HG02938 (cell line): Measurements from ENCODE around the gene TNP2.
A peak's percentile ranks its signal among the peaks of the same experiment; 100 is the strongest.
"Not testable (repeated sequence)": the region's sequence is repeated elsewhere in the genome, so short reads cannot be mapped to it uniquely, and the experiment has no call there.

Experiments used
- ATAC-seq: cut with Tn5 transposase; IDR thresholded peaks from one replicate; pipeline ENCODE4 v1.9.1; 2021; ENCODE audit warnings: mild to moderate bottlenecking, moderate library complexity; ENCODE audit not compliant: unreplicated experiment

The TNP2 gene

DNA sequence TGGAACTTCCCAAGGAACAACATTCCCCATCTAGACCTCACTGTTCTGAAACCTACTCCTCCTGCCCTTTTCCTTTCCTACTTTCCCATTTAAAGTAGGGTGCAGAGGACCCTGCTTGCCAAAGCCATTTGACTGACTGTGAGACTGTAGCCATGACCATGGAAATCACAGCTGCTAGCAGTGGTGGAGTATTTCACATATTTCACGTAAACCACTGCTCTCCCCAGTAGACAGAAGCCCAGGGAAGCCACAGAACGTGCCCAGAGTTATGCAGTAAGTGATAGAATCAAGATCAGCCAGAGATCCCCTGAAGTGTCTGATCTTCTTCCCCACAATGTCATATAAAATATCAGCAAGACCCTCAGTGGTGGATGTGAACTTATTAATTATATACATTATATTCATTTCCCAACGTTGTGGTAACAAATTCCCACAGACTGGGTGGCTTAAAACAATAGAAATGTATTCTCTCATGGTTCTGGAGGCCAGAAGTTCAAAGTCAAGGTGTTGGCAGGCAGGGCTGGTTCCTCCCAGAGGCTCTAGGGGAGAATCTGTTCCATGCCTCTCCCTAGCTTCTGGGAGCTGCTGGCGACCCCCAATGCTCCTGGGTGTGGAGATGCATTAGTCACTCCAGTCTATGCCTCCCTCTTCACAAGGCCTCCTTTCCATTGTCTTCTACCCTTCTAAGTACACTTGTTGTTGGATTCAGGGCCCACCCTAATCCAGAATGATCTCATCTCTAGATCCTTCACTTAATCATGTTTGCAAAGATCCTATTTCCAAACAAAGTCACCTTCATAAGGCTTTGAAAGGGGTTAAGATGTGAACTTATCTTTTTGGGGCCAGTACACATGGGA lies 32.7 kb upstream of the TNP2 start:
- no peak for ATAC-seq

DNA sequence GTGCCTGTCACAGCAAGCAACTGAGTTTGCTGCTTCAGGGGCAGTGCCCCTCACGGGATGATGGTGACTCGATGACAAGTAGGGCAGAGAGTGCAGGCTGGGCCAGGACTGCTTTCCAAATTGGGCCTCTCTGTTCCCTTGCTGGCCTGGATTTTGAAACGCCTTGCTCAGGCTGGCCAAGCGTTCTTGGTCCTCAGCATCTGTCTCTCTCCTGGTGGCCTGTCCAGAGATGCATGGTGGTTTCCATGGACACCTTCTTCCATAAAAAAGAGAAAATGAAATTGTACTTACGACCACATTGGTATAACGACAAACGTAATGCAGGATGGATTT lies 31.4 kb upstream of the TNP2 start:
- no peak for ATAC-seq

DNA sequence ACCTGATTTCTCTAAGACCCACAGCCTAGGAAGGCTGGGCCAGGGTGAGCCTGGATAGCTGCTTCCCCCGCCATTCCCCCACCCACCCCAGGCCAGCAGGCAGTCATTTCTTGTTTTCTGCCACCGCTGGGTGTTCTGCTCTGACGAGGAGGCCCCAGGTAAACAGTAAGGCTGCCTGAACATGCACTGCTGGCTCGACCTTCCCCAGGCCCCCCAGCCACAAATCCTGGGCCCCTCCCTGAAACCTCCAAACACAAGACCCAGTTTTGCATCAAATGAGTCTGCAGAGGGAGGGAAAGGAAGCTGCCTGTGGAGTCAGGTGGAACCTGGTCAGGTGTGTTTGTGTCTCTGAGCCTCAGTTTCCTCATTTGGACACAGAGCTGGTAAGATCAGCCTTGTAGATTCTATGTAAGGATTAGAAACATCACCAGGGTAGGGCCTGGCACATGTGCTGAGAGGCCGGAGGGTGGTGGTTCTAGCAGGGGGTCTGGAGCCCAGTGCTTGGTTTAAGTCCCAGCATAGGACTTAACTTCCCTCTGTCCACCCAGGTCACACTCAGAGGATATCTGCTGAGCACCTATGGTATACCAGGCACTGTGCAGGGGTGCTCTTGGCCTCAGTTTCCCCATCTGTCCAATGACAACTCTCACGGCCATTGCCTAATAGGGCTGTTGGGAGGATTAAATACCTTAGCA lies 30.9 kb upstream of the TNP2 start:
- no peak for ATAC-seq

DNA sequence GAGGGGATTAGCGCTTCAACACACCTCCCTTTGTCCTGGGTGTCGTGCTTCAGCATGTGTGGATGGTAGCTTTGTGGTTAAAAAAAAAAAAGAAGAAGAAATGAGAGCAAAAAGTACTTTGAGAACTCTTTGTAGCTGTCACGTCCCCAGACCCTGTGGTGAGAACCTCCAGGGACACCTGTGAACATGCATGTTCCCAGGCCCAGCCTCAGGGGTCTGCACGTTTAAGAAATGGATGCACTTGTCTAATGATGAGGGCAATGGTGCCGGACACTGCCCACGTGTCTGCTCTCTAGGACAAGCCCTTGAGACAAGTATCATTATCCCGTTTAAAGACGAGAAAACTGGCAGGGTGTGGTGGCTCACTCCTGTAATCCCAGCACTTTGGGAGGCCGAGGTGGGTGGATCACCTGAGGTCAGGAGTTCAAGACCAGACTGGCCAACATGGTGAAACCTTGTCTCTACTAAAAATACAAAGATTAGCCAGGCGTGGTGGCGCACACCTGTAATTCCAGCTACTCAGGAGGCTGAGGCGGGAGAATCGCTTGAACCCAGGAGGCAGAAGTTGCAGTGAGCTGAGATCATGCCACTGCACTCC lies 29.9 kb upstream of the TNP2 start:
- not testable (repeated sequence) for ATAC-seq

DNA sequence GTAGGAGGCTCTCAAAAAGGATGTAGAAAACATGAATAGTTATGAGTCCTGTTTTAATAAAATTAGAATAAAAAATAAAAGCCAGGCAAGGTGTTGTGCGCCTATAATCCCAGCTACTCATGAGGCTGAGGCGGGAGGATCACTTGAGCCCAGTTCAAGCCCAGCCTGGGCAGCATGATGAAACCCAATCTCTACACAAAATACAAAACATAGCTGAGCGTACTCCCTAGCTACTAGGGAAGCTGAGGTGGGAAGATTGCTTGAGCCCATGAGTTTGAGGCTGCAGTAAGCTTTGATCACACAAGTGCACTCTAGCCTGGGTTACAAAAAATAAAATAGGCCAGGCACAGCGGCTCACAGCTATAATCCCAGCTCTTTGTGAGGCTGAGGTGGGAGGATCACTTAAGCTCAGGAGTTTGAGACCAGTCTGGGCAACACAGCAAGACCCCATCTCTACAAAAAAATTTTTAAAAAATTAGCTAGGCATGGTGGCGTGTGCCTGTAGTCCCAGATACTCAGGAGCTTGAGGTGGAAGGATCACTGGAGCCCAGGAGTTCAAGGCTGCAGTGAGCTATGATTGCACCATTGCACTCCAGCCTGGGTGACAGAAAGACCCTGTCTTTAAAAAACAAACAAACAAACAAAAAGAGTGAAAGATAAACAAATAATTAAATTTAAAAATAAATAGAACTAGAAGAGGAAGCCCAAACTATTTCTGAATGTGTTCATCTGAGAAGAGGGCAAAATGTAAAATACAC lies 29.2 kb upstream of the TNP2 start:
- ATAC-seq, result peak; percentile 22

DNA sequence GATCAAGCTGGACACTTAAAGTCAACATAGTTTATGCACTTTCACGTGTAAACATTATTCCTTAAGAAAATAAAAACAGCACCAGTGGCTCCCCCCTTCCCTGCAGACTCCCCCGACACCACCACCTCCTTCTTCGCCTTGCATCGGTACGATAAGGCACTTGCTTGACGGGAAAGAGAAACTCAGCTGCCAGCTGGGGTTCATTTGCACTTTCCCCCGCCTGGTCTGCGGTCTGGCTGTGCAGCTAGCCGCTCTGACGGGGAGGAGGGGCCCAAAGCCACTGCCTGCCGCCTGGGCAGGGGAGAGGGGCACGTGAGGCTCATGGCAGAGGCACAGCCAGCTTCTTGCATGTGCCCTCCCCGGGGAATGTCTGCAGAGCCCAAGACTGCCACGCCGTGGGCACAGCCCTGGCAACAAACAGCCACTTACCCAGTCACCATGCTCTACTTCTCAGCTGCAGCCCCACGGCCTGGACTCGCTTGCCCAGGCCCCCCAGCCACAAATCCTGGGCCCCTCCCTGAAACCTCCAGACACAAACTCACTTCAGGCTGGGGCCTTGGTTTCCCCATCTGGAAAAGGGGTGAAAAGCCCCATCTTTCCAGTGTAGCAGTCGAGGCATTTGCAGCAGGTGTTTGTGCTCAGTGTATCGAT lies 28.5 kb upstream of the TNP2 start:
- peak; percentile 53 for ATAC-seq

DNA sequence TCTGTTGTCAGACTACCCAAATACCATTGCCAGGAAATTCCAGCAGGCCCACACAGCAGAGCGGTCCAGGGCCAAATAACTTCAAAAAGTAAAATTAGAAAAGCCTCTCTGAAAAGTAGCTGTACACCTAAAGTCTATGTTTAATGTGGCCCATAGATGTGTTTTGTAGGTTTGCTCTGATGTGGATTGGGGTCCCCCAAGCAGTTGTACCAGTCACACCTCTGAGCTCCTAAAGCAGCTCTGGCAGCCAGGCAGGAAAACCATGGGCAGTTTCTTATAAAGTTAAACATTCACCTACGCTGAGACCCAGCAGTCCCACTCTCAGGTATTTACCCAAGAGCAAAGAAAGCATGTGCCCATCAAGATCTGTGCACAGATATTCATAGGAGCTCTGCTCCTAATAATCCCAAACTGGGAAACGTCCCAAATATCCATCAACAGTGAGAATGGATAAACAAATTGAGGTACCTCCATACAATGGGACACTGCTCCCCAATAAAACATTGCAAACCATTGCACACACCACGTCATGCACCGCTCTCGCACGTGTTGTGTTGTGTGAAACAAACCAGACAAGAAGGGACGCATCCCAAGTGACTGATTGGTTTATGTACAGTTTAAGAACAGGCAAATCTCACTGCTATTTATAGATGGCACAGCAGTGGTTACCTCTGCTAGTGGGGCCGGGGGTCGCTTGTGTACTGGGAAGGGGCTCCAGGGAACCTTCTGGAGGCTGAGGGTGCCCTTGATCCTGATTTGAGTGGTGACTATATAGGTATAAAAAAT lies 27.8 kb upstream of the TNP2 start:
- ATAC-seq, result peak; percentile 17

DNA sequence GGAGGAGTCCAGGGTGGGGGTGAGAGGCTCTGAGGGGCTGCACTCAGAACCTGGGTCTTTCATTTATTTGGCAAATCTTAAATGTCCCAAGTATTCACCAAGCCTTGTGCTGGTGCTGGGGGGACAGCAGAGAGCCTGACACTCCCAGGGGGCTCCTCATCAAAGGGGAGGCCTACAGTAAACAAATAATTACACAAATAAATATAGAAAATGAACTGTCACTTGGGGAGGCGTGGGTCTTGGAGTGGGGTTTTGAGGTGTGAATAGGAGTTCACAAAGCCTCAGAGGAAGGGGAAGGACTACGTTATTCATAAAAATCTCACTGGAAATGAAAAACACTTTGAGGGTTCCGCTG lies 27.2 kb upstream of the TNP2 start:
- ATAC-seq, result no peak

DNA sequence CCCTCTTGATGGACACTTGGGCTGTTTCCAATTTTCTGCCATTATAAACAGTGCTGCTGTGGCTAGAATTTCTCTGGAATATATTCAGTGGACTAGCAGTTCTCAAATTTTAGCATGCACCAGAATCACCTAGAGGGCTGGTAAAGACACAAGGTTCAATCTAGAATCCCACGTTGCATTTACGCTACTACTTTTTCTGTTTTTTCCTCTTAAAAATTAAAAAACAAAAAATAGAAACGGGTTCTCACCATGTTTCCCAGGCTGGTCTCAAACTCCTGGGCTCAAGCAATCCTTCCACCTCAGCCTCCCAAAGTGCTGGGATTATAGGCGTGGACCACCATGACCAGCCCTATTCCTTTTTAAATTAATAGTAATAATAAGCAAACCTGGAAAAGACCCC lies 26.5 kb upstream of the TNP2 start:
- no peak for ATAC-seq

DNA sequence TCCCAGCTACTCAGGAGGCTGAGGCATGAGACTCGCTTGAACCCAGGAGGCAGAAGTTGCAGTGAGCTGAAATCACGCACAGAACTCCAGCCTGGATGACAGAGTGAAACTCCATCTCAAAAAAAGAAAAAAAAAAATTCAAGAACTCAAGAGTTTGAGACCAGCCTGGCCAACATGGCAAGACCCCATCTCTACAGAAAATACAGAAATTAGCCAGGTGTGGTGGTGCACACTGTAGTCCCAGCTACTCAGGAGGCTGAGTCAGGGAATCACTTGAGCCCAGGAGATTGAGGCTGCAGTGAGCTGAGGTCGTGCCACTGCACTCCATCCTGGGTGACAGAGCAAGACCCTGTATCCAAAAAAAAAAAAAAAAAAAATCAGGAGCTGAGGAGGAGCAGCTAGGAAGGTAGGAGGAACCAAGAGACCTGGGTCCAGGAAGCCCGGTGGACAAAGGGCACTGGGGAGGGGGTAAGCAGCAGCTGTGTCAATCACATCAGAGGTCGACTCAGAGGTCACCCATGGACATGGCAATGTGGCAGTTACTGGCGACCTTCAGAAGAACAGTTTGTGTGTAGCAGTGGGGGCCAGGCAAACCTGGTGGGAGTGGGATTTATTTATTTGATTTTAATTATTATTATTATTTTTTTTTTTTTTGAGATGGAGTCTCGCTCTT lies 23.1 kb upstream of the TNP2 start:
- no peak for ATAC-seq

DNA sequence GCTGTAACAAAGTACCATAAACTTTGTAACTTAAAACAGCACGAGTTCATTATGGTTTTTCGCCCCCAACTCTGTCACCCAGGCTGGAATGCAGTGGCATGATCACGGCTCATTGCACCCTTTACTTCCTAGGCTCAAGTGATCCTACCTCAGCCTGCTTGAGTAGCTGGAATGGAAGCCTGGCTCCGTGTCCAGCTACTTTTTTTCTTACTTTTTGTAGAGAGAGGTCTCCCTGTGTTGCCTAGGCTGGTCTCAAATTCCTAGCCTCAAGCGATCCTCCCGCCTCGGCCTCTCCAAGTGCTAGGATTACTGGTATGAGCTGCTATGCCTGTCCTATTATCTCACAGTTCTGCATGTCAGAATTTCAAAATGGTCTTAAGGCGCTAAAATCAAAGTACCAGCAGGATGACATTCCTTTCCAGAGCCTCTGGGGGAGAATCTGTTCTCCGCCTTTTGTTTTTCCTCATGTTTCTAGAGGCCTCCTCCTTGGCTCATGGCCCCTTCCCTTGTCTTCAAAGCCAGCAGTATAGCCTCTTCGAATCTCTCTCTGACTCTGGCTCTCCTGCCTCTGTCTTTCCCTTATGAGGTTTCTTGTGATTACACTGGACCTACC lies 22.1 kb upstream of the TNP2 start:
- ATAC-seq, result no peak

DNA sequence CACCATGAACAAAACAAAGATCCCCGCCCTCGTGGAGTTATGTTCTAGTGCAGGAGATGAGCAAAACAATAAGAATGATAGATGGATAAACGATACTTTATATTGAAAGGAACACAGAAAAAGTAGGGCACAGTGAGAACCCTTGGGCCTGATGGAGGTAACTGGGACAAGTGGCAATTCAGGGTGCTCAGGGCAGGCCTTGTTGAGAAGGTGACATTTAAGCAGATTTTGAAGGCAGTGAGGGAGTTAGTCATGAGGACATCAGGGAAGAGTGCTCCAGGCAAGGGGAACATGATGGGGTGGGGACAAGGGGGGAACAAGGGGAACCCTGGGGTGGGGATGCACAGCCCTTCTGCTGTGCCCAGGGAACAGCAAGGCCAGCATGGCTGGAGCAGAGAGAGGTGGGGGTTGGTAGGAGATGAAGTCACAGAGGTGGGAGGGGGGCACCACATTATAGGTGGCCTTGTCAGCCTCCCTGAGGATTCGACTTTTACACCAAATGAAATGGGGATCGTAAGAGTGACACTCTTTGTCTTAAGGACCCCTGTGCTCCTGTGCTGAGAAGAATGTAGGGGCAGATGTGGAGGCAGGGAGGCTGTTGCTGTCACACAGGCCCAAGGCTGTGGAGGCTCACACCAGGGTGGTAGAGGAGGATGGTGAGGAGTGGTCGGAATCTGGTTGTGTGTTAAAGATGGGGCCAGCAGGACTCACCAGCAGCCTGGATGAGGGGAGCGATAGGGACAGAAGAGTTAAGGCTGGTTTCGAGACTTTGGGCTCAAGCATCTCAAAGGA lies 21.2 kb upstream of the TNP2 start:
- ATAC-seq, result no peak

DNA sequence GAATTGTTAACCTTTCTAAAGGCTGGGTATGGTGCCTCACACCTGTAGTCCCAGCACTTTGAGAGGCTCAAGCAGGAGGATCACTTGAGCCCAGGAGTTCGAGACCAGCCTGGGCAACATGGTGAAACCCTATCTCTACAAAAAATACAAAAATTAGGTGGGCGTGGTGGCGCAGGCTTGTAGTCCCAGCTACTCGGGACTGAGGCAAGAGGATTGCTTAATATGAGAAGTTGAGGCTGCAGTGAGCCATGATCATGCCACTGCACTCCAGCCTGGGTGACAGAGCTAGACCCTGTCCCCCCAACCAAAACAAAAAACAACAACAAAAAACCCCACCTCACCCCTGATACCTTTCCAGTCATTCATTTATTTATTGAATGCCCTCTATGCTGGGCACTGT lies 20.6 kb upstream of the TNP2 start:
- ATAC-seq, result not testable (repeated sequence)

DNA sequence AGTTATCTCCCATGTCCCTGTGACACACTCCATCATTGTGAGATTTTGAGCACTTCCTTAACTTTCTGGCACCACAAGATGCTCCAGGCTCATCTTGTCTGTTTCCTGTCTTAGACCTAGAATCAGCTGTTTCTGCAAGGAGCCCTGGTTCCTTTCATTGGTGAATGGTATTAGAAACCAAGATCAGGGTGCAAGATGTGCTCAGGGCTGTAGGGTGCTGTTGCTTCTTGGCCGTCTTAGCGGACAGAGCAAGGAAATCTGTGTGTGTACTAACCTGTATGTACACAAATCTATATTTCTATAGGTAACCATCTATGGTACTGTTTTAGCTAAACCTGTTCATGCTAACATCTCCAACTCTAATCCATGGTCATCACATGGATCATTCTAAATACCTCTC lies 20.1 kb upstream of the TNP2 start:
- no peak for ATAC-seq

DNA sequence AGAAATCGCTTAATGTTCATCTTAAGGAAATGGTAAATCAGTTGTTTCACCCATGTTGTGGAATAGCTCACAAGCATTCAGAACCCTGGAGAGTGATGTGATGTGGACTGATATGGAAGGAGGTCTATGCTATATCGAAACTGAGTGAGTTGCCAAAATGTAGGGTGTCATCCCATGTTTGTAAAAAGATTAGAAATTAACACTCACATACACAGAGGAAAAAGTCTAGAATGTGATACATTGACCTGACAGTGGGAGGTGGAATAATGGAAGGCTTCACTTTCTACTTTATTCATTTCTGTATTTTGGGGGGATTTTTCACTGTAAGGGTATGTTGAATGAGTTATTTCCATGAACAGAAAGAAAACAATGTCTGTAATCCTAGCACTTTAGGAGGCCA lies 16.7 kb upstream of the TNP2 start:
- ATAC-seq, result no peak

DNA sequence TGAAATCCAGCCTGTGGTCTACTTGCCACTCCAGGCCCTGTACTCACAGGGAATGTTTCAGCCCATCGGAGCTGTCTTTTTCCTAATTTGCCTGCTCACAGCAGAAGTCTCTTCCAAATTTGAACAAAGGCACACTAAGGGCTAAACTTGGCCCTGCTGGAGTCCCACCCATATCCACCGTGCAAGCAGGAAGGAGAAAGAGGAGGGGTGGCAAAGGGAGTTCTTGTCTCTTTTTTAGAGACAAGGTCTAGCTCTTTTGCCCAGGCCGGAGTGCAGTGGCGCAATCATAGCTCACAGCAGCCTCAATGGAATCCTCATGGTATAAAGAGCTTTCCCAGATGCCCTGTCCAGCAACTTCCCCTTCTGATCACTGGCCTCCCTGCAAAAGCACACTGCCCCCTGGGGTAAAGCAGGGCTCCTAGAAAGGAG lies 14.7 kb upstream of the TNP2 start:
- no peak for ATAC-seq

DNA sequence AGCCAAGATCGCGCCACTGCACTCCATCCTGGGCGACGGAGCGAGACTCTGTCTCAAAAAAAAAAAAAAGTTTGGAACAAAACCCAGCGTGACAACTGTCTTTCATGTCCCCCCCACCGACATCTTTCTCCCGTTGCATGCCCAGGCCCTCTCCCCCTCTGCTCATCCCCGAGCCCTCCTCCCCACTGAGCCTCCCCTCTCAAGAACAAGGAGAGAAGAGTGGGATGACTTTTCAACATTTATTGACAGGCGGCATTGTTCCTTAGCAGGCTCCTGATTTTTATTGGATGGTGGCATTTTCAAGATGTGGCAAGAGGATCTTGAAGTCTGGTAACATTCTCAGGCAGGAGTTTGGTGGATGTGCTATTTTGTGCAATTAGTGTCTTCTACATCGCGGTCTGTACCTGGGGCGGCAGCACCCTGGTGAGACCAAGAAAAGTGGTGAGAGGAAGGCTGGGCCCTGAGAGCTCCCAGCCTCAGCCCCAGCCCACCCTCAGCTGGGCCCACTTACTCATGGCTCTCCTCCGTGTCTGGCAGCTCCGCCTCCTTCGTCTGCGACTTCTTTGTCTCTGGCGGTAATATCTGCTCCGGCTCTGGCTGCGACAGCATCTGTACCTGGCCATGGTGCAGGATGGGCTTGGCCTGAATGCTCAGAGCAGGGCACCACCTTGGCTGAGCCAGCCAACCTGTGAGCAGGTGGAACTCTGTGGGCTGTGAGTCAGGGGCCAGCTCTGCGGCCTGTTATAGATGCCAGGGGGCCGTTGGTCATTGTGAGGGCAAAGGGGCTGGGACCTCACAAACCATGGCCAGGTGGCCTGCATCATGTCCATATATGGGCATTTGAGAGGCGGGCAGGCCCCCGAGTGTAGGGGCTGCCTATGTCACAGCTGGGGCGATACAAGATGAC lies 11.7 kb upstream of the TNP2 start, which contains the start of gene PRM1:
PRM1 (minus strand) TSS at position 715 of the 907 bp plus-strand sequence; CDS start at position 623, 92 bp downstream.
- no peak for ATAC-seq
